ENCODE results near the gene STXBP2. TPM values are rescaled to one million over a fixed set of nuclear protein-coding genes. Genes with fewer than 3 reads are reported as not detected.

The STXBP2 gene
- total RNA-seq, 4 donors from 2014 or later = 29.7 to 46.1 (median 37.7) TPM

GRCh38 chr19:7598180-7598579 is 38.7 kb upstream of the STXBP2 start:
- TF ChIP-seq, protein P1, sequence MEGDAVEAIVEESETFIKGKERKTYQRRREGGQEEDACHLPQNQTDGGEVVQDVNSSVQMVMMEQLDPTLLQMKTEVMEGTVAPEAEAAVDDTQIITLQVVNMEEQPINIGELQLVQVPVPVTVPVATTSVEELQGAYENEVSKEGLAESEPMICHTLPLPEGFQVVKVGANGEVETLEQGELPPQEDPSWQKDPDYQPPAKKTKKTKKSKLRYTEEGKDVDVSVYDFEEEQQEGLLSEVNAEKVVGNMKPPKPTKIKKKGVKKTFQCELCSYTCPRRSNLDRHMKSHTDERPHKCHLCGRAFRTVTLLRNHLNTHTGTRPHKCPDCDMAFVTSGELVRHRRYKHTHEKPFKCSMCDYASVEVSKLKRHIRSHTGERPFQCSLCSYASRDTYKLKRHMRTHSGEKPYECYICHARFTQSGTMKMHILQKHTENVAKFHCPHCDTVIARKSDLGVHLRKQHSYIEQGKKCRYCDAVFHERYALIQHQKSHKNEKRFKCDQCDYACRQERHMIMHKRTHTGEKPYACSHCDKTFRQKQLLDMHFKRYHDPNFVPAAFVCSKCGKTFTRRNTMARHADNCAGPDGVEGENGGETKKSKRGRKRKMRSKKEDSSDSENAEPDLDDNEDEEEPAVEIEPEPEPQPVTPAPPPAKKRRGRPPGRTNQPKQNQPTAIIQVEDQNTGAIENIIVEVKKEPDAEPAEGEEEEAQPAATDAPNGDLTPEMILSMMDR (IDR thresholded peaks at IDR 0.05) = no peak
- ATAC-seq (ENCODE audit: low FRiP score) = no peak
- no peak for DNase-seq (ENCODE audit: low spot score)

- TF ChIP-seq, protein P1 (IDR thresholded peaks at IDR 0.05) = no peak
- DNase-seq (ENCODE audit: low spot score) (no peak), ATAC-seq (ENCODE audit: low FRiP score) (no peak)
Measured at GRCh38 chr19:7600721-7601120, 36.2 kb upstream of the STXBP2 start.

GRCh38 chr19:7602240-7602934 is 34.5 kb upstream of the STXBP2 start:
- DNase-seq (ENCODE audit: low spot score) (no peak), ATAC-seq (ENCODE audit: low FRiP score) (no peak)
- TF ChIP-seq, protein P1 (IDR thresholded peaks at IDR 0.05) = no peak

DNA sequence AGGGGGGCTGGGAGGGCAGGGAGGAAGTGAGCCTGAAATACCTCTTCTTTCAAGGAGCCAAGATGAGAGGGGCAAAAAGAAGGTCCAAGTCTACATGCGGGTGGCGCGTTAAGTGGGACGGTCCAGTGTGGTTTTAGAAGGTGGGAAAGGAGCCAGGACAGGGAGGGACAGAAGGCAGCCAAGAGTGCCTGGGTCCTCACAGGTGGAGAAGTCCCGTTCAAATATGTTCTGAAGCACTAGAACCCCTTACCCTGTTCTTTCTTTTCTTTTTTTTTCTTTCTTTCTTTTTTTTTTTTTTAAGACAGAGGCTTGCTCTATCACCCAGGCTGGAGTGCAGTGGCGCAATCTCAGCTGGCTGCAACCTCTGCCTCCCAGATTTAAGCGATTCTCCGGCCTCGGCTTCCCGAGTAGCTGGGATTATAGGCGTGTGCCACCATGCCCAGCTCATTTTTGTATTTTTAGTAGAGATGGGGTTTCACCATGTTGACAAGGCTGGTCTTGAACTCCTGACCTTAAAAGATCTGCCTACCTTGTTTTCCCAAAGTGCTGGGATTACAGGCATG is 33.9 kb upstream of the STXBP2 start:
- TF ChIP-seq, protein P1 (IDR thresholded peaks at IDR 0.05) = no peak

GRCh38 chr19:7603919-7604318 is 33.0 kb upstream of the STXBP2 start:
- ATAC-seq (ENCODE audit: low FRiP score) (no peak), DNase-seq (ENCODE audit: low spot score) (no peak)
- TF ChIP-seq, protein P1 (IDR thresholded peaks at IDR 0.05) = no peak

More for the DNA sequence above, 33.9 kb upstream of the STXBP2 start:
- ATAC-seq (ENCODE audit: low FRiP score) = no peak
- DNase-seq (ENCODE audit: low spot score) = no peak

GRCh38 chr19:7605490-7606222 is 31.3 kb upstream of the STXBP2 start:
- DNase-seq (ENCODE audit: low spot score) (no peak), ATAC-seq (ENCODE audit: low FRiP score) (no peak)
- TF ChIP-seq, protein P1 (IDR thresholded peaks at IDR 0.05) = no peak

All from omental fat pad (tissue), 4 donors.